ENCODE data around the gene ANKRD29.
"Not testable (repeated sequence)": the region's sequence is repeated elsewhere in the genome, so short reads cannot be mapped to it uniquely, and the experiment has no call there.

Gene ANKRD29

GRCh38 chr18:23578891-23579653 lies 83.6 kb downstream of the ANKRD29 start:
- no peak for DNase-seq

- no peak for DNase-seq
Measured at GRCh38 chr18:23578067-23578701, 84.5 kb downstream of the ANKRD29 start.

GRCh38 chr18:23577521-23577920 lies 85.2 kb downstream of the ANKRD29 start:
- not testable (repeated sequence) for DNase-seq

GRCh38 chr18:23575309-23575651 lies 87.4 kb downstream of the ANKRD29 start:
- DNase-seq, result no peak

GRCh38 chr18:23574611-23575308 lies 88.0 kb downstream of the ANKRD29 start:
- DNase-seq, result no peak

- DNase-seq, result peak; percentile 45
Measured at GRCh38 chr18:23573626-23574431, 88.9 kb downstream of the ANKRD29 start.

GRCh38 chr18:23573020-23573419 lies 89.7 kb downstream of the ANKRD29 start:
- DNase-seq, result no peak

GRCh38 chr18:23572570-23572969 lies 90.1 kb downstream of the ANKRD29 start:
- no peak for DNase-seq

GRCh38 chr18:23572012-23572411 lies 90.7 kb downstream of the ANKRD29 start:
- DNase-seq, result no peak

- DNase-seq, result no peak
Measured at GRCh38 chr18:23570912-23571504, 91.7 kb downstream of the ANKRD29 start.

GRCh38 chr18:23569299-23570063 lies 93.2 kb downstream of the ANKRD29 start:
- DNase-seq, result no peak

GRCh38 chr18:23568281-23569138 lies 94.2 kb downstream of the ANKRD29 start:
- DNase-seq, result no peak

GRCh38 chr18:23567671-23568070 lies 95.0 kb downstream of the ANKRD29 start:
- DNase-seq, result no peak

GRCh38 chr18:23565916-23566547 lies 96.7 kb downstream of the ANKRD29 start:
- DNase-seq, result no peak

- DNase-seq, result no peak
Measured at GRCh38 chr18:23563377-23564043, 99.2 kb downstream of the ANKRD29 start.

GRCh38 chr18:23560186-23560585 lies 102.5 kb downstream of the ANKRD29 start:
- DNase-seq, result no peak

- not testable (repeated sequence) for DNase-seq
Measured at GRCh38 chr18:23557511-23557910, 105.2 kb downstream of the ANKRD29 start.

GRCh38 chr18:23556145-23556780 lies 106.4 kb downstream of the ANKRD29 start:
- DNase-seq, result no peak

- DNase-seq, result no peak
Measured at GRCh38 chr18:23553887-23554286, 108.8 kb downstream of the ANKRD29 start.

Data from activated CD8-positive, alpha-beta memory T cell treated with anti-CD3 and anti-CD28 coated beads, Interleukin-2, amount 50 U/mL, for 4 hours (primary cell).